DOHH2 (cell line): ENCODE measurements around the gene DTHD1.

Experiments
- H3F3A ChIP-seq: fragments of 200-600 bp; sonication (generic), shearing (Covaris generic); 2 replicates; pipeline ENCODE4 v1.6.0; 2016; ENCODE audit warnings: antibody characterized with exemption, mild to moderate bottlenecking; ENCODE audit not compliant: control insufficient read depth, insufficient read depth
- H3K27ac ChIP-seq: fragments of 200-600 bp; sonication (generic); 2 replicates; pipeline ENCODE4 v1.5.1; 2014; ENCODE audit warnings: low read depth, mild to moderate bottlenecking, low read length, moderate library complexity
- H3K27me3 ChIP-seq: fragments of 200-600 bp; sonication (generic); 2 replicates; pipeline ENCODE4 v1.6.1; 2014; ENCODE audit warnings: mild to moderate bottlenecking, low read length, mixed read lengths; ENCODE audit not compliant: control insufficient read depth
- H3K36me3 ChIP-seq: fragments of 200-600 bp; sonication (generic); 2 replicates; pipeline ENCODE4 v1.6.1; 2014; ENCODE audit warnings: mild to moderate bottlenecking, low read length, moderate library complexity, mixed read lengths; ENCODE audit not compliant: control insufficient read depth
- H3K4me1 ChIP-seq: fragments of 200-600 bp; sonication (generic); 2 replicates; pipeline ENCODE4 v1.6.1; 2014; ENCODE audit warnings: mild to moderate bottlenecking, low read length, mixed read lengths; ENCODE audit not compliant: control insufficient read depth
- H3K4me2 ChIP-seq: fragments of 200-600 bp; sonication (generic); 2 replicates; pipeline ENCODE4 v1.6.0; 2014; ENCODE audit warnings: mild to moderate bottlenecking, low read length, moderate library complexity
- H3K4me3 ChIP-seq: fragments of 200-600 bp; sonication (generic); 2 replicates; pipeline ENCODE4 v1.5.1; 2014; ENCODE audit warnings: mild to moderate bottlenecking, low read length, mixed read lengths
- H3K79me2 ChIP-seq: fragments of 200-600 bp; sonication (generic); 2 replicates; pipeline ENCODE4 v1.6.1; 2014; ENCODE audit warnings: mild to moderate bottlenecking, low read length, mixed read lengths; ENCODE audit not compliant: control insufficient read depth
- H3K9me2 ChIP-seq: fragments of 200-600 bp; sonication (generic); replicated peaks from 2 replicates; pipeline ENCODE4 v1.6.1; 2014; ENCODE audit warnings: mild to moderate bottlenecking, low read length, mixed read lengths; ENCODE audit not compliant: control insufficient read depth
- H3K9me3 ChIP-seq: fragments of 200-600 bp; sonication (generic); 2 replicates; pipeline ENCODE4 v1.6.1; 2014; ENCODE audit warnings: antibody characterized with exemption, low read length, mixed read lengths; ENCODE audit not compliant: control insufficient read depth, insufficient read depth
- H4K20me1 ChIP-seq: fragments of 200-600 bp; sonication (generic); 2 replicates; pipeline ENCODE4 v1.6.0; 2014; ENCODE audit warnings: low read depth, mild to moderate bottlenecking, antibody characterized with exemption, low read length, moderate library complexity; ENCODE audit not compliant: control insufficient read depth, insufficient read depth
- EZH2phosphoT487 ChIP-seq: fragments of 200-600 bp; sonication (generic); IDR thresholded peaks from 2 replicates; pipeline ENCODE4 v1.6.1; 2017; ENCODE audit warnings: borderline replicate concordance, mild to moderate bottlenecking, antibody characterized with exemption, low read length, moderate library complexity, mixed read lengths
- TF ChIP-seq, protein P1 (sequence below): fragments of 200-600 bp; sonication (generic); IDR thresholded peaks from one replicate; pipeline ENCODE4 v1.5.1; 2014; ENCODE audit warnings: antibody characterized with exemption, mild to moderate bottlenecking, low read depth, low read length; ENCODE audit not compliant: poor library complexity, severe bottlenecking

DTHD1 gene

GRCh38 chr4:36323816-36324419 lies 42.5 kb downstream of the DTHD1 start:
- Histone ChIP-seq H3F3A (no peaks in the 10 kb centered on the region), H3K79me2 (no peaks in the 10 kb centered on the region), H3K36me3 (no peaks in the 10 kb centered on the region), H3K9me3 (no peaks in the 10 kb centered on the region), H3K4me2 (no peak overlapping the region), H3K4me3 (no peak overlapping the region), H3K4me1 (no peaks in the 10 kb centered on the region), H3K27me3 (no peaks in the 10 kb centered on the region), H3K27ac (no peak overlapping the region), H3K9me2 (no peaks in the 10 kb centered on the region), H4K20me1 (no peaks in the 10 kb centered on the region)
- no peak for TF ChIP-seq EZH2phosphoT487
- TF ChIP-seq, protein P1, sequence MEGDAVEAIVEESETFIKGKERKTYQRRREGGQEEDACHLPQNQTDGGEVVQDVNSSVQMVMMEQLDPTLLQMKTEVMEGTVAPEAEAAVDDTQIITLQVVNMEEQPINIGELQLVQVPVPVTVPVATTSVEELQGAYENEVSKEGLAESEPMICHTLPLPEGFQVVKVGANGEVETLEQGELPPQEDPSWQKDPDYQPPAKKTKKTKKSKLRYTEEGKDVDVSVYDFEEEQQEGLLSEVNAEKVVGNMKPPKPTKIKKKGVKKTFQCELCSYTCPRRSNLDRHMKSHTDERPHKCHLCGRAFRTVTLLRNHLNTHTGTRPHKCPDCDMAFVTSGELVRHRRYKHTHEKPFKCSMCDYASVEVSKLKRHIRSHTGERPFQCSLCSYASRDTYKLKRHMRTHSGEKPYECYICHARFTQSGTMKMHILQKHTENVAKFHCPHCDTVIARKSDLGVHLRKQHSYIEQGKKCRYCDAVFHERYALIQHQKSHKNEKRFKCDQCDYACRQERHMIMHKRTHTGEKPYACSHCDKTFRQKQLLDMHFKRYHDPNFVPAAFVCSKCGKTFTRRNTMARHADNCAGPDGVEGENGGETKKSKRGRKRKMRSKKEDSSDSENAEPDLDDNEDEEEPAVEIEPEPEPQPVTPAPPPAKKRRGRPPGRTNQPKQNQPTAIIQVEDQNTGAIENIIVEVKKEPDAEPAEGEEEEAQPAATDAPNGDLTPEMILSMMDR, result no peak

DNA sequence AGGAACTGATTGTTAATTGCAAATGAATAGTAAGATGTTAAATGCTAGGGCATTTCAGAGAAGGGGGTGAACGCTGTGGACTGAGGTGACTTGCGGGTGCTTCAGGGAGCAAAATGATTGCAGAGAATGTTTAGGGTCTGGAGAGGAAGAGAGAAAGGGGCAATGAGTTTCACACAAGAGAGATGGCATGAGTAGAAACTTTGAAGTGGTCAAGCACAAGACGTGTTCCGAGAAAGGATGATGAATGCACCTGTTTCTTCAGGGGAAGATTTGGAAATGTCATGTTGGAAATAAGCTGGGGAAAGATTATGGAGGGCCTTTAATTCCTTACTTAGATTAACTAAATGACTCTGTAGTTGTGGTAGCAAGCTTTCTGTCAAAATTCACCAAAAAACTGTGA lies 43.4 kb downstream of the DTHD1 start:
- no peaks in the 10 kb centered on the region for H3K4me1 ChIP-seq
- no peaks in the 10 kb centered on the region for H3K9me2 ChIP-seq
- no peak overlapping the region for H3K4me3 ChIP-seq
- no peak overlapping the region for H3K4me2 ChIP-seq
- H3K9me3 ChIP-seq, result no peaks in the 10 kb centered on the region
- no peaks in the 10 kb centered on the region for H3K27me3 ChIP-seq
- TF ChIP-seq, protein P1, result no peak
- no peak for TF ChIP-seq EZH2phosphoT487
- no peaks in the 10 kb centered on the region for H4K20me1 ChIP-seq
- H3F3A ChIP-seq, result no peaks in the 10 kb centered on the region
- H3K36me3 ChIP-seq, result no peaks in the 10 kb centered on the region
- no peak overlapping the region for H3K27ac ChIP-seq
- H3K79me2 ChIP-seq, result no peaks in the 10 kb centered on the region

DNA sequence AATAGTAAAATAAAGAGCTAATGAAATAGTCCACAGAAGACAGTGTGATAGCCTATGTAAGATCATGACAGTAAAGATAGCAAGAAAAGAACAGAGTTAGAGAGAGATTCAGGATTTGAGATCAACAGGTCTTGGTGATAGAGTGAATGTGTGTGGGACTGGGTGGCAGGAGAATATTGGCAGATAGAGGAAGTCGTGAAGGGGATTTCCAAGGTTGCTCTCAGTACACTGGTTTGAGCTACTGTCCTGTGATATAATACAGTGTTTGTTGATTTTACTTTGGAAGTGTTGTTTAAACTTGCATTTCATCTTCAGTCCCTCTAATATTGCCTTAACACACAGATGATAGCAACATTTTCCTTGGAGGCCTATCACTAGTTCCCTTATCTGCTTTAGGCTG lies 44.1 kb downstream of the DTHD1 start:
- Histone ChIP-seq H3K27me3 (no peaks in the 10 kb centered on the region), H3K4me1 (no peaks in the 10 kb centered on the region), H4K20me1 (no peaks in the 10 kb centered on the region), H3K4me2 (no peak overlapping the region), H3K27ac (no peak overlapping the region), H3K36me3 (no peaks in the 10 kb centered on the region), H3F3A (no peaks in the 10 kb centered on the region), H3K9me2 (no peaks in the 10 kb centered on the region), H3K9me3 (no peaks in the 10 kb centered on the region), H3K79me2 (no peaks in the 10 kb centered on the region), H3K4me3 (no peak overlapping the region)
- TF ChIP-seq, protein P1, result no peak
- no peak for TF ChIP-seq EZH2phosphoT487
